GM18499 (cell line): ENCODE measurements around the gene ODF2L.

Source experiments
- ATAC-seq: cut with Tn5 transposase; IDR thresholded peaks from one replicate; pipeline ENCODE4 v1.9.1; 2021; ENCODE audit warnings: moderate number of reproducible peaks; ENCODE audit not compliant: insufficient read depth, unreplicated experiment

The ODF2L gene, protein sequence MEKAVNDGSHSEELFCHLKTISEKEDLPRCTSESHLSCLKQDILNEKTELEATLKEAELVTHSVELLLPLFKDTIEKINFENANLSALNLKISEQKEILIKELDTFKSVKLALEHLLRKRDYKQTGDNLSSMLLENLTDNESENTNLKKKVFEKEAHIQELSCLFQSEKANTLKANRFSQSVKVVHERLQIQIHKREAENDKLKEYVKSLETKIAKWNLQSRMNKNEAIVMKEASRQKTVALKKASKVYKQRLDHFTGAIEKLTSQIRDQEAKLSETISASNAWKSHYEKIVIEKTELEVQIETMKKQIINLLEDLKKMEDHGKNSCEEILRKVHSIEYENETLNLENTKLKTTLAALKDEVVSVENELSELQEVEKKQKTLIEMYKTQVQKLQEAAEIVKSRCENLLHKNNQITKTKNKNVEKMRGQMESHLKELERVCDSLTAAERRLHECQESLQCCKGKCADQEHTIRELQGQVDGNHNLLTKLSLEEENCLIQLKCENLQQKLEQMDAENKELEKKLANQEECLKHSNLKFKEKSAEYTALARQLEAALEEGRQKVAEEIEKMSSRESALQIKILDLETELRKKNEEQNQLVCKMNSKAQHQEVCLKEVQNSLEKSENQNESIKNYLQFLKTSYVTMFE

DNA sequence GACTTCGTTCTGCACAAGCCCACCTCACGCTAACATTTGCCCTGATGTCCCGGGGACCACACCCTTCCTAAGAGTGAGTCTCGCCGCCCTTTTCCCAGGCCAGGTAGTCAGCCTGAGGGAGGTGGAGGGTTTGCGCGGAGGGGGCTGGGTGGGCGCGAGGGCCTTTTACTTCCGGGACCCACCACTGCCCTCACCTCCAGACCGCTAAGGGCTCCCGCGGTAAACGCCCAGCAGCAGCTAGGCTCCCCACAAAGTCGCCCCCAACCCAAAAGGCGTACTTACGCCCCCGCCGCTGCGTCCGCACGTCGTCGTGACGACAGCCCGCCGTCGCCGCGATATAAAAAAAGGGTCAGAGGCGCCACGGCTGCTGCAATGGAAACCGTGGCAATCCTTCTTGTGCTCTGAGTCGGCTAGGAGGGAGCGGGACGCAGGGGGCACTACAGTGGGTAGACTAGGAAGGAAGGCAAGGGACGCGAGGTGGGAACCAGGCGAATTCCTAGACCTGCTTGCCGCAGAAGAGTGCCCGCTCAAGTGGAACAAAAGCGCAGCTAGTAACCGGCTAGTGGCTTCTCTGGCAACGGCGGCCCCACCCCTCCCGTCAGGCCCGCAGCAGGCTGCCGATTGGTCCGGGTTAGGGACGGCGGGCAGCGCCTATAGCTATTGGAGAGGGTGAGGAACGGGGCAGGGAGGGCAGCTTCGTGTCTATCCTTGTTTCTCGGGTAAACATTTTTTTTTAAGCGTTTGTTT lies at the start of gene ODF2L:
TSS of gene ODF2L (minus strand) at position 573 of the 747 bp plus-strand sequence. CDS start 9,296 bp downstream, outside the sequence.
- peak; percentile 96 for ATAC-seq

DNA sequence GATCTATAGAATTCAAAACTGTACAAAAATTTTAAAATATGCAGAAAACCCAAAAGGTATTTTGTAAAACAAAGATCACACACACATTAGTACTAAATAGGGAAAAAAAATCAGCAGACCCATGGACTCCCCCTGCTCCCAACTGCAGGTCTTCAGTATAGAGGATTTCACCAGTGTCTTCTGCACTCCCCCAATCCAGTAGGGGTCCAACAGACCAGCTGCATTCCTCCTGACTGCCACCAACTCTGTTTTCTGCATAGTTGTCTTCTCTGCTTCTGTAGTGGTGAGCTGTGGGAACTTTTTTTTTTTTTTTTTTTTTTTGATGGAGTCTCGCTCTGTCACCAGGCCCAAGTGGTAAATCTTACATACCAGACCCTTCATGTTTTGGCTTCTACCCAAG lies 49.8 kb upstream of the ODF2L start:
- no peak for ATAC-seq

DNA sequence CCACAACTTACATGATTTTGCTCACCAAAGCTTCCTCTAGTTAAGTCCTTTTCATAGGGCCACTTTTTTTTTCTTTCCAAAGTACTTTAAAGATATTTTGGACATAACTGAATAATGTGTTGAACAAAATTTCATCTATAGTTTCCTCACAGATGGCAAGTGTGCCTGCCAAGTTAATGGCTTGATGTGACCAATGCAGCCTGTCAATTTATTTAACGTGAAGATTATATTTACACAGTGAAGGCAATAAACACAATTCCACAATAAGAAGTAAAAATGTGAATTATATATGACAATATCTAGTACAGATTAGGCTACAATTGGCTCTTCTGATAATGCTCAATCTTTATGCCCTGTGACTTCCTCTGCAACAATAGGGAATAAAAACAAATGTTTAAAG lies 45.9 kb upstream of the ODF2L start:
- ATAC-seq, result no peak

DNA sequence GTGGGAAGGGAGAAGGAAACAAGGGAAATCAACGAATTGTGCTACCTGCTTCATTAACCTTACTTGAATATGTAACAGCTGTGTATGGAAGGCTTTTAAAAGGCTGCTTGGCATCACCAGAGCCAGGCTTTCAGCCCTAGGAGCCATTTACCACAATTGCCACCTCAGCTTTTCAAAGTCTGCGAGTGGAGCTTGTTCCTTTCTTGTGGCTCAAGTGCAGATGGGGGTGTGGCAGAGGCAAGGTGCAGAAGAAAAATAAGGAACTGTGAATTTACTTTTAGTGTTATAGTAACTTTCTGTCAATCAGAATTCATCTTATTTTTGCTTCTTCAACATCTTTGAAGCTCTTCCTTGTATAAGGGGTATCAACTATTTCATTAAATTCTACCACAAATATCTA lies 45.5 kb upstream of the ODF2L start:
- no peak for ATAC-seq

DNA sequence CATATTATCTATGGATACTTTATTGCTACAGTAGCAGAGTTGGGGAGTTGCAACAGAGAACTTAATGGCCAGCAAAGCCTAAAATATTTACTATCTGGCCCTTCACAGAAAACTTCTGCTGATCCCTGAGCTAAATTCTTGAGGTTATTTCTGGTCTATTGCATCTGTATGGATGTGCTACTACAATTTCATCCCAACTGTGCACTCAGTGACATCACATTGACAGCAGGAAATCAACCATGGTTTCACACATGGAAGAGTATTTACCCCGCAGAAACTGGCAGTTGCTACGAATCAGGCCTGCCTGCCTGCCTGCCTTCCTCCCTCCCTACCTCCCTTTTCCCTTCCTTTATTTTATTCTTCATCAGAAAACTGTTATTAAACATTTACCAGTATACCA lies 39.9 kb upstream of the ODF2L start:
- ATAC-seq, result no peak

DNA sequence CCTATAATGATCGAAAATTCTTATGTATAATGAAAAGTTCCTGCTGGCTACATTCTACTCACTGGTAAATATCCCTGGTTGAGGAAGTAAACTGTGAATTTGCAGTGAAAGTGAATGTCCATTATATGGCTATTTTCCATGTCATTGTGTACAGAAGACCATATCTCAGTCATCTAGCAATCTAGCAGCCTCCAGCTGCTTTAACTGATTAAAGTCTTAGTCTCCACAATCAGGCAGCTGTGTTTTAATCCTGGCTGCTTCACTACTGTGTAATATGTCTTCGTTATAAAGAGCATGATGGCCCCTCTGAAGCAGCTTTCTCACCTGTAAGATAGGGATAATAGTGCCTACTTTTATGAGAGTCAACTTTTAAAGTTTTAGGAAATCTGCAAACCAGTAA lies 39.2 kb upstream of the ODF2L start:
- no peak for ATAC-seq

DNA sequence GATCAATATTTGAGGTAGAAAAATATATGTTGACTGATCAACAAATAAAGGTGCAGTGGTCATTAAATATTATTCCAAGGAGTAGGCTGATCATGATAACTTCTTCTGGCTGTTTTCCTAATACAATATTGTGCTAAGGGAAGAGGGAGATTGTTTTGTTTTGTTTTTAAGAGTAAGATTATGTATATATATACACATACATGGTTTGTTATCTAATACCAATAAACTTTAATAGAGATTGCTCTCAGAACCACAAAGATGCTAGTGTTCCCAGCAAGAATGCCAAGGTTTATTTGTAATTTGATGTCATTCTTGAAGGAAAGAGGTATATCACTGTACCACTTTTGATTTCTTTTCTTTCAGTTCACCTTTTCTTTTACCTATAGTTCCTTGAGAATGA lies 37.9 kb upstream of the ODF2L start:
- no peak for ATAC-seq

DNA sequence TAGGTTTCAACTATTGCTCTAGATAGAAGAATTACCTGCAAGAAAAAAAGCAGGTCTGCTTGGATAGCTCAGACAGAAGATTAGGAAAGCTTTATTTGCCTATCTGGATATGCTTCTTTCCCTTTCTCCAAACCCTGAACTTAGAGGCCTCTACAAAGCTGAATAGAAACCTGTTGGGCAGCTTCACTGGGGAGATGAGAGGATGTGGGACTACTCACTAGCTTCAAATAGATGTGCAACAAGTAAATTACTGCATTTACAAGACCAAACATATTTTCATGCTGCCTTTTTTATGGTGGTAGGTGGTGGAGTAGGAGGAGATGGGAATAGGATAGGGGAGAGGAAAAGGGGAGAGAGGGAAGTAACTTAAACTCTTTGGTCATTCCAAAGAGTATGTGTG lies 34.3 kb upstream of the ODF2L start:
- no peak for ATAC-seq

DNA sequence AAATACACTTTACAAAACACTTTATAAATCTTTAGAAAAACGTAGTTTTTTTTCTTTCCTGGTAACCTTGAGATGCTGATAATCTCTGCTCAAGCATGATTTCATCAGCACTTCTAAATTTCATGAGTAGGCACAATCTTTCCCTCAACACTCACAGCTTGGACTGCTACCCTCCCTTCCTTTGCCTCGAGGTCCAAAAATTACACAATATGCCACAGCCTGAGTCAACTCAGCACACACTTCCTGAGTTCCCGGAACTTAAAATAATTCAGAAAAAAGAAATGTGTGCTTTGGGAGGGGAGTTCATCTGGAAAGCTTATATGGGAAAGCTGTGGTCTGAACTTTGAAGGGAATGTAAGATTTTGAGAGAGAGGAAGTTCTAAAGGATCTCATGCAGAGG lies 33.7 kb upstream of the ODF2L start:
- ATAC-seq, result no peak

DNA sequence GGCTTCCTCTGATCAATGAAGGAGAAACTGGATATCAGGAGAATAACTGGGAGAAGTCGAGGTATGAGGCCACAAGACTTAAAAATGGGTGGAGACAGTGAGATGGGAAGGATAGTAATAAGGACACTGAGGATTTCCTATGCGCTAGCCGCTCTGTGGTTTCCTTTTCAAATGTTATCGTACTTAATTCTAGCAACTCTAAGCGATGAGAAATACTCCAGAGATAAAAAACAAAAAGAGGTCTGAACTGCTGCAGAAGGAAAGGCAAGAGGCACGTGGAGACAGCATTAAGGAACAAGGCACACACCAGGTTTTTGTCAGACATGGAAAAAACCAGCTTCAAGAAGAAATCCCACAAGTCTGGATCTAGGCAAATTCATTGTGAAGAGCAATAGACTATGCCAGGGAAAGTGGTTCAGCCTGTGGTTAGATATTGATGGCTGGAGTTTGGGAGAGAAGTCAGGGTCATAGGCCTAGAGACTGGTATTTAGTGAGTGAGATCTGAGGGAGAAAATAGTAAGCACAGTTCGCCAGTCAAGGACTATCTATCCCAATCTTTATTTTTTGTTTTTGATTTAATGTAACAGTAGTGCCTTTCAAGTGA lies 33.1 kb upstream of the ODF2L start:
- no peak for ATAC-seq

DNA sequence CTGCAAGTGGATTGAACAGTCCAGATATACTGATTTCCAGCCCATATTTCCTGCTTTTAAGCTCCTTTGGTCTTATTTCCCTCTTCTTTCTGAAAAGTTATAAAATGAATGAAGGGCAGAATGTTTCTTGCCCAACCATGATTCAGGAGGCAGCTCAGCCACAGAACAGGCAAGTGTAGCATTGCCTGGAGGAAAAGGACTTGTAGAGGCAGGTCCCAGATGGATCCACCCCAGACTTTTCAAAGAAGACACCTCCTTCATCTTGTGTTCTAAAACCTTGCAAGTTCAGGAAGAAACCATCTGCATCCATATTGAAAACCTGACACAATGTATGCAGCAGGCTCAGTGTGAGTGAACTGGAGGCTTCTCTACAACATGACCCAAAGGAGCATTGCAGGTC lies 27.8 kb upstream of the ODF2L start, which contains the start of gene CLCA2:
TSS of gene CLCA2 (plus strand) at position 299 of the 400 bp plus-strand sequence. CDS start at position 376, 77 bp downstream.
- no peak for ATAC-seq

DNA sequence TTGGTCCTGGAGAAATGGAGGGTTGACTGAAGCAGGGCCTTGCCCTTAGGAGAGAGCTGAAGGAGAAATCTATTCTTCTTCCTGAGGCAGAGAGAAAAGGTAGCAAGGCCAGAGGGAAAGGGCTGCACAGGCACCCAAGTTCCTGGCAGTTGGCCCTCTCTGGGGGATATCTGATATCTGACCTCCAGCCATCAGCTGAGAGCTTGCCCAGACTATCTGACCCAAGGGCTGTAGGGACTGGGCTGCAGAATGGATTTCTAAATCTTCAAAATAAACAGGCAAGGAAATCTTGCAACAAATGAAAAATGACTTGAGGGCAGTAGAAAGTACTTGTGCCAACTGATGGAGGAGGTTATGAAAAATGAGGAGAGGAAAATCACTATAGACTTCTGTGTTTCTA lies 27.4 kb upstream of the ODF2L start:
- no peak for ATAC-seq

DNA sequence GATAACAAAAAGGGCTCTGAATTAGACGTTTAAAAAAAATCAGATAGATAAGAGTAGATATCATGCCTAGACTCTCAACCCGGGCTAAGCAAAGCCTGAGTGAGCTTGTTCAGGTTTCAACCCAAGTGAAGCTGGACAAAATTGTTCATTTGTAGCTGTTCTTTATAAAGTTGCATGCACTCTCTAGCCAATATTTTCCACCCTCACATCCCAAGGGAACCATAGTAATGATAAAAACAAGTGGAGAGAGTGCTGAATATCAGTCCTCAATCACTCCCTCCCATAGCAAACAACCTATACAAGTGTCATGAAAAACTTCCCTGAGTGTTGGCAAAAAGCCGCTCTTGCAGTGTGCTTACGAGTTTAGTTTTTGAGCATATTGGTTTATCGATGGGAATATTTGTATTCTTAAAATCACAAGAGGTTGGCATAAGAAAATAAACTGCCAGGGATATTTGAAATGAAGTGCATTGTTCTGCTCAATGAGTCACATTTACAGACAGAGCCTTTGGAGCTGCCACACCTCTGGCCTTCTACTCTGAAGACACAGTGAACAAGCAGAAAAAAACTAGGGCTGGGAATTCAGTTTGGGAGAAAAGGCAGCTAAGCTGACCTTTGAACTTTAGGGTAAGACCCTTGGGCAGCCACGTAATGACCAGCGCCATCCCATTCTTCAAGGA lies 25.6 kb upstream of the ODF2L start:
- ATAC-seq, result no peak

DNA sequence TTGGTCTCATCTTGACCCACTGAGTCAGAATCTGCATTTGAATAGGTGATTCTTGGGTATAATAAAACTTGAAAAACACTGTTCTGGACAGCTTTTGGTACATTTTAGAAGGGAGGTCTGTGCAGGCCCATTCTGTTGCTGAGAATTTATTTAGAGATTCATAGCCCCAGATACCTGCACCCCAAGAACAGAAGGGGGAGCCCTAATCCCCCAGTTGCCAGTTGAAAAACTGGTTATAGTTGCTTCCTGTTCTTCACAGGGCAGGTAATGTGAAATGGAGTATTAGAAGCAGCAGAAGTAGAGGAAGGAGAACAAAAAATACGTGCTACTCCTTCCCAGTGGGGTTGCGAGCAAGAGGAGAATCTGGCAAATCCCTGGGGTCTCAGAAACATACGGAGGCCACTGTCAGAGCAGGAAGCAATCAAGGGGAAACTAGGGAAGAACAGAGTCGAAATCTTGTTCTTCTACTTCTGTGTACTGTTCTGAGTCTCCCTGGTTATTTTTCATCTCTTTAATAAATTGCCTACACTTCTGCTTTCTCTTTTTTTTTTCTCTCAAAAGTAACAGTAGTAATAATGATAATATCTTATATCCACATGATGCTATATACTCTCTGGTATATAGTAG lies 23.3 kb upstream of the ODF2L start:
- peak; percentile 59 for ATAC-seq

DNA sequence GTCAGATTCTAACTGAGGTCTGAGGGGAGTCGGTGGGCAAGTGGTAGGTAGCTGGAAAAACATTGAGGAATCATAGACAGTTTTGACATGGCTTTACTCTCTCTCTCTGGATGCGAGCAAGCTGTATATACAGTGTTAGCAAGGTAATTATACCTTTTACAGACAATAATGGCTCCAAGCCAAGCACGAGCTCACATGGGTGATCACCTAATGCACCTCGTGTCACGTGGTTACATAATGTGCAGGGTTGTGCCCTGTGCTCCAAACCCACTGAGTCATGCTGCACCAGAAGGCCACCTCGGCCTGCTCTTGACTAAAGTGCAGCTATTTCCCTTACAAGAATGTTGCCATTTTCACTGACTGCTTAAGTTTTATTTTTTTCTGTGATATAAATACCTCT lies 20.2 kb upstream of the ODF2L start:
- no peak for ATAC-seq

DNA sequence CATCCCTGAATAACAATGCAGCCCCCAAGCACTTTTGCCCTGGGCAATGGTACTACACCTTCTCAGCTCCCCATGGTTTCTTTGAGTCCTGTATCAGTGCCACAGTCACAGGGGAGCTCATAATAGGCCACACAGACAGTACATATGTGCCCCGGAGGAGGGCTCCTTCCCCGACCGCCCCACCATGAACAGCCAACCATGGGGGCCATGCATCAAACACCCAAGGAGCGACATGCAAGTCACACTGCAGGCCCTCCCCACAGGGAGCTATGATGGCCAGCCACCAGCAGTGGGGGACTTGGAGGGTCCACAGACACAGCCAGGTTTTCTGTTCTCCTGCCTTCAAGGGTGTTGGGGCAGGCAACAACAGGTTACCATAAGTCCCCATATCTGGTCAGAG lies 14.8 kb upstream of the ODF2L start:
- ATAC-seq, result no peak

DNA sequence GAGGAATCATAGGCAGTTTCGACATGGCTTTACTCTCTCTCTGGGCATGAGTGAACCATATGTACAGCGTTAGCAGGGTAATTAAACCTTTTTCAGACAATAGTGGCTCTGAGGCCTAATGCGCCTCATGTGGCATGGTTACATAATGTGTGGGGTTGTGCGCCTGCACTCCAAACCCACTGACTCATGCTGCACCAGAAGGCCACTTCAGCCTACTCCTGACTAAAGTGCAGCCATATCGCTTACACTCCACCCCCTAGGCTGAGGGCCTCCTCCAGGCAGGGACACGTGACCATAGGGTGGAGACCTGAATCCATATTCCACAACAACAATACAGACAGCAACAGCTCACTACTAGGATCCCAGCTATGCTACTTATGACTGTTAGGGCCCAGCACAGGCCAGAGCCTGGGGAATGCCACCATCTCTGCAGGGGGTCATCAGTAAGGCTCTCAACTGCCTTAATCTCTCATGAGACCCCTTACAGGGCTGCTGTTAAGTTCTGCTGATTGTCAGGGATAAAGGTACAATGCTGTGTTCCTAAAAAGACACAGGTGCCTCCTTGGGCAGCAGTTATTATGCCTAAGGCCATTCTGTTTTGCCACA lies 13.4 kb upstream of the ODF2L start:
- ATAC-seq, result no peak

DNA sequence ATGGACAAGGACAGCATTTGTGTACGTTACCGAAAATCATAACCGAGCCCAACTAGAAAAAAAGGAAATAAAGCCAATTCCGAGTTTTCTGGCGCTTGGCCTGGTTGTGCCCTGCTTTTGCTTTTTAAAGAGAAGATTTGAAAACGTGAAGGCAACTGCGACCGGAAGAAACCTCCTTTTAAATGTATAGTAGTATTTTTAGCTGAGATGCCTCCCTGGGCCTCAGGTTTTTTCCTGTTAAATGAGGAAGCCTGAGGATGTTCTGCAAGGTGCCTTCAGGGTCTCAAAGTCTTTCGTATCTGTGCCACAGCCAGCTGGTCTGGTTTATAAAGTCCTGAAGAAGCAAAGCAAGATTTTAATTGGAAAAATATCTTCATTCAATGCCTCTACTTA lies 371 bp upstream of the ODF2L start:
- peak; percentile 24 for ATAC-seq

DNA sequence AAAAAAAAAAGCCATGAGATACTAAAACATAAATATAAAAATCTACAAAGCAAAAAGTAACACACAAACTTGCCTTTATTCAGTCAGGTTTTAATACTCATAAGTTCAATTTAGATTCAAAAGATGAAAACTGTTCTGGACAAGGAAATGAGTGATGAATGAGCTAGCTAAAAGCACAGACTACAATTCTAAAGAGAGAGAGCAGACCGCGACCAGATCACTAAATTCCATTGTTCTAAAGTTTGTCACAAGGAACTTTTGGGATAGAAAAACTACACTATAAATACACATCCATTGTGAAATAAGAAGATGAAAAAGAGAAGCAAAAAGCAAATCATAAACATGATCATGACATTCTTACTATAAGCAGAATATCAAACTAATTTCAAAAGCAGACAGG lies 1.7 kb downstream of the ODF2L start:
- ATAC-seq, result no peak
